Mammary epithelial cell (primary cell): ENCODE results near the gene MEI4.

Experiments
- EZH2 ChIP-seq: IDR thresholded peaks from 2 replicates; pipeline ENCODE4 v1.6.1; 2012; ENCODE audit warnings: low read length, inconsistent platforms, borderline replicate concordance
- TF ChIP-seq, protein P1 (sequence below), 2 donors: IDR thresholded peaks in 1 of 2; conservative IDR thresholded peaks in 1 of 2; 2 replicates each; pipeline ENCODE4 v1.5.1; 2011 to 2012; ENCODE audit warnings: inconsistent platforms in 2 of 2, low read length in 2 of 2, mild to moderate bottlenecking in 2 of 2, control low read depth in 1 of 2, low read depth in 1 of 2; ENCODE audit not compliant: insufficient read depth in 1 of 2; ENCODE audit errors: extremely low read depth in 1 of 2

DNA sequence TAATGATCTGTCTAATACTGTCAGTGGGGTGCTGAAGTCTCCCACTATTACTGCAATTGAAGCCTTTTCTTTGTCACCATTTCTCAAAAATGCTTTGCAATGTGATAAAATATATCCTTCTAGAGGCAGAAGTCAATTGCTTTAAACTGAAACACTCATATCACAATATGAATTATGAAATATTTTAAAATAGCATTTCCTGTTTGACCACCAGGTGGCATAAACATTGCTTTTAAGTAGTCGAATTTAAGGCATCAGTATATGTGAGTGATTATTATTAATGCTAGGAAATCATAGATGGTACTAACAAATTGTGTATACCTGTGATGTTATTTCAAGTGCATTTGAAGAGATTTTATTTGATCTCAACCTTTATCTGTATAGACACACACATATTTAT, 87.5 kb downstream of the MEI4 start:
- TF ChIP-seq, protein P1, sequence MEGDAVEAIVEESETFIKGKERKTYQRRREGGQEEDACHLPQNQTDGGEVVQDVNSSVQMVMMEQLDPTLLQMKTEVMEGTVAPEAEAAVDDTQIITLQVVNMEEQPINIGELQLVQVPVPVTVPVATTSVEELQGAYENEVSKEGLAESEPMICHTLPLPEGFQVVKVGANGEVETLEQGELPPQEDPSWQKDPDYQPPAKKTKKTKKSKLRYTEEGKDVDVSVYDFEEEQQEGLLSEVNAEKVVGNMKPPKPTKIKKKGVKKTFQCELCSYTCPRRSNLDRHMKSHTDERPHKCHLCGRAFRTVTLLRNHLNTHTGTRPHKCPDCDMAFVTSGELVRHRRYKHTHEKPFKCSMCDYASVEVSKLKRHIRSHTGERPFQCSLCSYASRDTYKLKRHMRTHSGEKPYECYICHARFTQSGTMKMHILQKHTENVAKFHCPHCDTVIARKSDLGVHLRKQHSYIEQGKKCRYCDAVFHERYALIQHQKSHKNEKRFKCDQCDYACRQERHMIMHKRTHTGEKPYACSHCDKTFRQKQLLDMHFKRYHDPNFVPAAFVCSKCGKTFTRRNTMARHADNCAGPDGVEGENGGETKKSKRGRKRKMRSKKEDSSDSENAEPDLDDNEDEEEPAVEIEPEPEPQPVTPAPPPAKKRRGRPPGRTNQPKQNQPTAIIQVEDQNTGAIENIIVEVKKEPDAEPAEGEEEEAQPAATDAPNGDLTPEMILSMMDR (conservative IDR thresholded peaks at IDR 0.05 in 1 of 2, IDR thresholded peaks at IDR 0.05 in 1 of 2; ENCODE audit: extremely low read depth in 1 of 2, insufficient read depth in 1 of 2, low read depth in 1 of 2, low read length in 2 of 2) = peak; percentile 52 to 55
- TF ChIP-seq EZH2 = no peak
